ENCODE results near the gene GEMIN7.
"Not testable (repeated sequence)": the region's sequence is repeated elsewhere in the genome, so short reads cannot be mapped to it uniquely, and the experiment has no call there.

The GEMIN7 gene

DNA sequence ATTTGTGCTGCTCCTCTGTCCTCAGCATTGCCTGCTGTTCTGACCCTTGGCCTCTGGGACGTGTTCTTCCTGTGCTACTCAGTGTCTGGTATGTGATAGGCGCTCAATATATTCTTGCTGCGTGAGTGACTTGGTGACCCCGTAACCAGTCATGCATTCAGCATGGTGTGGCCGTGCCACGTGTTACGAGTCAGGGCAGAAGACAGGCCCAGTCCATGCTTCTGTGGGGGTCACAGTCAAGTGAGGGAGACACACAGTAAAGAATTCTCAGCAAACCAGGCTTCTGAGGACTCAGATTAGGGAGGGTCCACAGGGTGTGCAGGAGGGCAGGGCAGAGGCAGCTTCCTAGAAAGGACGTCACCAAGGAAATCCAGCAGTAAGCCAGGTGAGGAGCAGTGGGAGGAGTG, 21.8 kb downstream of the GEMIN7 start:
- TF ChIP-seq, protein P1, sequence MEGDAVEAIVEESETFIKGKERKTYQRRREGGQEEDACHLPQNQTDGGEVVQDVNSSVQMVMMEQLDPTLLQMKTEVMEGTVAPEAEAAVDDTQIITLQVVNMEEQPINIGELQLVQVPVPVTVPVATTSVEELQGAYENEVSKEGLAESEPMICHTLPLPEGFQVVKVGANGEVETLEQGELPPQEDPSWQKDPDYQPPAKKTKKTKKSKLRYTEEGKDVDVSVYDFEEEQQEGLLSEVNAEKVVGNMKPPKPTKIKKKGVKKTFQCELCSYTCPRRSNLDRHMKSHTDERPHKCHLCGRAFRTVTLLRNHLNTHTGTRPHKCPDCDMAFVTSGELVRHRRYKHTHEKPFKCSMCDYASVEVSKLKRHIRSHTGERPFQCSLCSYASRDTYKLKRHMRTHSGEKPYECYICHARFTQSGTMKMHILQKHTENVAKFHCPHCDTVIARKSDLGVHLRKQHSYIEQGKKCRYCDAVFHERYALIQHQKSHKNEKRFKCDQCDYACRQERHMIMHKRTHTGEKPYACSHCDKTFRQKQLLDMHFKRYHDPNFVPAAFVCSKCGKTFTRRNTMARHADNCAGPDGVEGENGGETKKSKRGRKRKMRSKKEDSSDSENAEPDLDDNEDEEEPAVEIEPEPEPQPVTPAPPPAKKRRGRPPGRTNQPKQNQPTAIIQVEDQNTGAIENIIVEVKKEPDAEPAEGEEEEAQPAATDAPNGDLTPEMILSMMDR (IDR thresholded peaks at IDR 0.05; ENCODE audit: control extremely low read depth, extremely low read depth, low read depth, missing control alignments) = no peak
- CTCF ChIA-PET = interaction anchor here (1.1 to 1.8 kb wide), 3 partner anchors 8 to 36 kb away, joined by 3 to 6 read pairs (median 4); partner anchors contain the start of gene PPP1R37
- POLR2A ChIA-PET = interaction anchor here (0.9 kb wide), 1 partner anchor 8 kb away, joined by 3 read pairs; the partner anchor contains the start of gene PPP1R37
- no peak for DNase-seq (ENCODE audit: extremely low spot score)

DNA sequence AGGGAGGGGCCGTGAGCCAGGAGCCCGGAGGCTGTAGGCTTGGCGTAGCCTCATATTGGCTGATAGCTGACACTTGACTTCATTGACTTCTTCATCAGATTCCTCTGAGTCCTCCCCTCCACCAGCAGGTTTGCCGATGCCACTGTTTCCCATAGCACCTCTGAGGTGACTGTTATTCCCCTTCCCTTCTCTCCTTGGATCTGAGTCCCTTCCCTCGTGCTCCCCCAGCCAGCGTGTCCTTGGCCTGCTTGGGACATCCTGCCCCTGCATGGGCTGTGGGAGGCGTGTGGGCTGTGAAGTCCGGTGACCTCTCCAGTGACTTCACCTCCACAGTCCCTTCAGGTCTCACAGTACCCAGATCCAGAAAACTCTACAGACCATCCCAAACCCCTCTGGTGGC, 22.7 kb downstream of the GEMIN7 start:
- TF ChIP-seq, protein P1 (IDR thresholded peaks at IDR 0.05; ENCODE audit: control extremely low read depth, extremely low read depth, low read depth, missing control alignments) = no peak
- POLR2A ChIA-PET = no interaction called here
- CTCF ChIA-PET = interaction anchor here (1.0 to 3.0 kb wide), 7 partner anchors 9 to 41 kb away, joined by 3 to 11 read pairs (median 5); partner anchors contain the start of gene PPP1R37
- no peak for DNase-seq (ENCODE audit: extremely low spot score)

DNA sequence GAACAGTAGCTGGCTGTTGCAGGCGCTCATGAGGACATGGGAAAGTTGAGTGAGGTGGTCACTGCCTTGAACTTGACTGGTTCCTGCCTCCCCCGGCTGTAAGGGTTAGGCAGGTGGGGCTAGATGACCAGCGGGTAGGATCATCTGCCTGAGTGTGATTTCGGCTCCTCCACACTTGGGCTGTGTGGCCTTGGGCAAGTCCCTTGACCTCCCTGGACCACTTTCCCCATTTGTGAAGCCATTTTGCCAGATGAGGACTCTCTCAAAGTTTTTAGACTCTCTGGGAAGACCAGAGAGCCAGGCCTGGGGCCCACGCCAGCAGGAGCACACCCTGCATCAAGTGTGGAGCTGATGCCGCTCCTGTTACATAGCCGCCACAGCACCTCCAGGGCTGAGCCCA, 23.4 kb downstream of the GEMIN7 start:
- TF ChIP-seq, protein P1 (IDR thresholded peaks at IDR 0.05; ENCODE audit: control extremely low read depth, extremely low read depth, low read depth, missing control alignments) = no peak
- ChIA-PET POLR2A (interaction anchor here (1.1 kb wide), 1 partner anchor 16 kb away, joined by 3 read pairs; no protein-coding TSS in a partner anchor), CTCF (interaction anchor here (1.3 to 3.0 kb wide), 5 partner anchors 9 to 64 kb away, joined by 4 to 11 read pairs (median 6); partner anchors contain the start of gene PPP1R37)
- no peak for DNase-seq (ENCODE audit: extremely low spot score)

DNA sequence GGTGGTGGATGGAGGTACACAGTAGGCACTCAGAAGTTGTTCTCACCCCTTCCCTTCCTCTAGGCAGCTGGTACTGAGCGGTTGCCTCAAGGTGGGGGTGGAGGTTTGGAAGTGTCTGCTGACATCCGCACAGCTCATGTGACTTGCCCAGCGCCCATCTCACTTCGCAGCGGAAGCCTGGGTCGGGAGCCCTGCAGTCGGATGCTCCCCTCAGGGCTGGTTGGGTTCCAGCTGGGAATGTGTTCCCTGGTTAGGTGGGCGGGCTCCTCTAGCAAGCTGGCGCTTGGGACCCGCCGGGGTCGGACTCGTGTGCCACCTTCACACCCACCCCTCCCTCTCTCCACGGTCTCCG, 24.1 kb downstream of the GEMIN7 start:
- no peak for DNase-seq (ENCODE audit: extremely low spot score)
- ChIA-PET POLR2A (interaction anchor here (1.1 kb wide), 1 partner anchor 15 kb away, joined by 3 read pairs; no protein-coding TSS in a partner anchor), CTCF (interaction anchor here (0.7 to 3.1 kb wide), 7 partner anchors 10 to 65 kb away, joined by 4 to 11 read pairs (median 6); partner anchors contain the start of gene PPP1R37)
- TF ChIP-seq, protein P1 (IDR thresholded peaks at IDR 0.05; ENCODE audit: control extremely low read depth, extremely low read depth, low read depth, missing control alignments) = peak; percentile 30

DNA sequence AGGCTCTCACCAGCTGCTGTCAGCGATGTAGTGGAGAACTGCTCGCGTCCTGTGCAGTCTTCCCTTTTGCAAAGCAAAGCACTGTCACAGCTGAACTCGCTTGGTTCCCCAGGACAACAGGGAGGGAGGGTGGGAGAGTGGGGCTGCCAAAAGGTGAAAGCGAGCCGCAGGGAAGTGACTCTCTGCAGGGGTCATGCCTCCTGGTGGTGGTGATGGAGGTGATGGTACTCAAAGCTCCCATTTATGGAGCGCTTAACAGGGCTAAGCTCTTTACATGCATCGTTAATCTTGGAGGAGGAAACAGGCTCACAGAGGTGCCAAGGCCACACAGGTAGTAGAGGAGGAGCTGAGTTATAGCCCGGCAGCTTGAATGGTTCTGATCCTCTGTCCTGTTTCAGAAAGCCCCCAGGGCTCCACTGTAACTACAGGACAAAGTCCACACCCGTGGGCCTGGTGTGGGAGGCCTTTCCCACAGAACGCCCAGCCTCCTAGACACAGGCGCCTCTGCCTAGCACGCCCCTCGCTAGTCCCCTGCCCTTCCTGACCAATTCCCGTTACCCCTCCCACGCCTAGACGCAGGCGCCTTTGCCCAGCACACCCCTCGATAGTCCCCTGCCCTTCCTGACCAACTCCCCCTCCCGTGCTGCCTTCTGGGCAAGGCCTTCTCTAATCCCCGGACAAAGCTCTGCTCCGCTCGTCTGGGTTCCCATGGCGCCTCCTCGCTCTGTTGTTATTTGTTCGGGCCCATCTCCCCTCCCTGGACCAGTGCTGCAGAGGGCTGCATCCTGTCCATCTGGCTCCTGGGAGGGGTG, 24.7 kb downstream of the GEMIN7 start:
- TF ChIP-seq, protein P1 (IDR thresholded peaks at IDR 0.05; ENCODE audit: control extremely low read depth, extremely low read depth, low read depth, missing control alignments) = peak; percentile 2
- CTCF ChIA-PET = interaction anchor here (0.7 to 3.1 kb wide), 5 partner anchors 11 to 66 kb away, joined by 4 to 11 read pairs (median 6); partner anchors contain the start of gene PPP1R37
- POLR2A ChIA-PET = interaction anchor here (0.7 kb wide), 1 partner anchor 11 kb away, joined by 3 read pairs; the partner anchor contains the start of gene PPP1R37
- DNase-seq (ENCODE audit: extremely low spot score) = no peak

DNA sequence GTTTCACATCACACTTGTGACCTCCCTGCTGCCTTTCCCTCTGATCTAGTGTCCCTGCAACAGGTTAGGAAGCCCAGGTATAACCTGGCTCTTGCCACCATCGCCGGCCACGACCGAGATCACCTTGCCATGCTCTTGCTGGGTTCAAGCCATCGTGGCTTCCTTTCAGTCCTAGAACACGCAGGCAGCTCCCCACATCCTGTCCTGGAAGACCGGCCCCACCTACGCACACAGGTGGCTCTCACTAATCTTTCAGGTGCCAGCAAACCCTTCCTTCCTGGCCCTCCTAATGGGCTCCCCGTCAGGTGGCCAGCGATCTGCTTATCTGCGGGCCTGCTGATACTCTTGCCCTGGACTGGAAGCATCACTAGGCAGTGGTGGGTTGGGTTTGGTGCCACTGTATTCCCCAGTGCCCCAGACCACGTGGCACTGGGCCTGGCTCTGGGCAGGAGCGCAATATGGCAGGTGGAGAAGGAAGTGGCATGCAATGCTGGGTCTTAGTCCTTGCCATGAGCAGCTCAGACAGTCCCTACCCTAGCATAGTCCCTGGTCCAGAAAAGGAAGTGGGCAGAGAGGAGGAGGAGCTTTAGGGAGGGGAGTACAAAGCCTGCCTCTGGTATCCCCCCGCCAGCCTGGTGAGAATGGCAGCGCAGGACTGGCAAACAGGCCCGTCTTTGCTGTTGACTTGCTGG, 25.7 kb downstream of the GEMIN7 start:
- TF ChIP-seq, protein P1 (IDR thresholded peaks at IDR 0.05; ENCODE audit: control extremely low read depth, extremely low read depth, low read depth, missing control alignments) = no peak
- CTCF ChIA-PET = interaction anchor here (1.8 to 3.1 kb wide), 2 partner anchors 13 to 27 kb away, joined by 6 to 11 read pairs; no protein-coding TSS in a partner anchor
- DNase-seq (ENCODE audit: extremely low spot score) = no peak
- POLR2A ChIA-PET = no interaction called here

DNA sequence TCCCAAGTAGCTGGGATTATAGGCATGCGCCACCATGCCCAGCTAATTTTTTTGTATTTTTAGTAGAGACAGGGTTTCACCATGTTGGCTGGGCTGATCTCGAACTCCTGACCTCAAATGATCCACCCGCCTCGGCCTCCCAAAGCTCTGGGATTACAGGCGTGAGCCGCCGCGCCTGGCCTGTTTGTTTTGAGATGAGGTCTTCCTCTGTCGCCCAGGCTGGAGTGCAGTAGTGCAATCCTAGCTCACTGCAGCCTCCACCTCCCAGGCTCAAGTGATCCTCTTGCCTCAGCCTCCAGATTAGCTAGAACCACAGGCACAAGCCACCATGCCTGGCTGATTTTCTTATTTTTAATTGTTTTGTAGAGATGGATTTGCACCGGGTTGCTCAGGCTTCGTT, 27.3 kb downstream of the GEMIN7 start:
- POLR2A ChIA-PET; DNase-seq (ENCODE audit: extremely low spot score): not testable (repeated sequence)
- CTCF ChIA-PET = interaction anchor here (1.4 to 3.1 kb wide), 2 partner anchors 12 to 26 kb away, joined by 5 to 11 read pairs; no protein-coding TSS in a partner anchor
